Esophagus muscularis mucosa (tissue), 4 donors: ENCODE data around the gene MAP3K3. TPM values are rescaled to one million over a fixed set of nuclear protein-coding genes. Genes with fewer than 3 reads are reported as not detected.

Experiments
- DNase-seq: peaks from one replicate; pipeline ENCODE4 v3.0.0-alpha.2; 2017; ENCODE audit errors: extremely low spot score
- H3K27ac ChIP-seq, 4 donors: fragments of 200-600 bp; sonication (generic); replicated peaks in 1 of 4; 1 replicate in 3 of 4; 2 replicates in 1 of 4; pipeline ENCODE4 v1.5.1; 2016 to 2019; ENCODE audit warnings: mild to moderate bottlenecking in 1 of 4
- H3K27me3 ChIP-seq, 4 donors: fragments of 200-600 bp; sonication (generic); one replicate each; pipeline versions ENCODE4 v1.5.1 to v1.6.0; 2016 to 2019
- H3K36me3 ChIP-seq, 4 donors: fragments of 200-600 bp; sonication (generic); one replicate each; pipeline ENCODE4 v1.5.1; 2016 to 2019
- H3K4me1 ChIP-seq, 4 donors: fragments of 200-600 bp; sonication (generic); one replicate each; pipeline ENCODE4 v1.5.1; 2016 to 2019
- H3K4me3 ChIP-seq, 4 donors: fragments of 200-600 bp; sonication (generic); 1 replicate in 2 of 4; 2 replicates in 2 of 4; pipeline ENCODE4 v1.5.1; 2016 to 2019; ENCODE audit warnings: mild to moderate bottlenecking in 4 of 4, moderate library complexity in 1 of 4
- H3K9me3 ChIP-seq, 4 donors: fragments of 200-600 bp; sonication (generic); 1 replicate in 3 of 4; 2 replicates in 1 of 4; pipeline ENCODE4 v1.5.1; 2016 to 2019
- CTCF ChIP-seq, 3 experiments: fragments of 200-600 bp in 2 of 3; fragments of 450-650 bp in 1 of 3; sonication (generic) in 2 of 3; IDR thresholded peaks; one replicate each; pipeline ENCODE4 v1.5.1; 2017 to 2019; ENCODE audit warnings: antibody characterized with exemption in 3 of 3, mild to moderate bottlenecking in 2 of 3, moderate library complexity in 1 of 3
- EP300 ChIP-seq: sonication (generic); formaldehyde crosslinking; IDR thresholded peaks from one replicate; pipeline ENCODE4 v1.6.1; 2017; ENCODE audit warnings: antibody characterized with exemption
- POLR2A ChIP-seq: fragments of 450-650 bp; IDR thresholded peaks from one replicate; pipeline ENCODE4 v1.6.1; 2017; ENCODE audit warnings: antibody characterized with exemption, moderate library complexity, mild to moderate bottlenecking, low read depth
- POLR2AphosphoS5 ChIP-seq, 2 donors: sonication (generic); formaldehyde crosslinking; IDR thresholded peaks; one replicate each; pipeline ENCODE4 v1.6.1; 2017; ENCODE audit warnings: antibody characterized with exemption in 2 of 2
- WGBS: methylation state at CpG from one replicate; pipeline ENCODE4 v1.1.5; 2018; 5-methylcytosine and 5-hydroxymethylcytosine counted together
- intact Hi-C: fragments of 100-400 bp; cut with DNase I; formaldehyde crosslinking; loops from one replicate; pipeline ENCODE4 v1.15.1; 2023
- total RNA-seq, 4 donors: library from RNA; depleted of rRNA; stranded (reverse); fragments of >200 nt; gene quantifications; one replicate each; pipeline versions ENCODE4 v1.1.0 to v1.2.1, GENCODE V29; 2016

MAP3K3 gene
- total RNA-seq, 4 donors from 2014 or later: 67.7 to 132 (median 86.6) TPM

DNA sequence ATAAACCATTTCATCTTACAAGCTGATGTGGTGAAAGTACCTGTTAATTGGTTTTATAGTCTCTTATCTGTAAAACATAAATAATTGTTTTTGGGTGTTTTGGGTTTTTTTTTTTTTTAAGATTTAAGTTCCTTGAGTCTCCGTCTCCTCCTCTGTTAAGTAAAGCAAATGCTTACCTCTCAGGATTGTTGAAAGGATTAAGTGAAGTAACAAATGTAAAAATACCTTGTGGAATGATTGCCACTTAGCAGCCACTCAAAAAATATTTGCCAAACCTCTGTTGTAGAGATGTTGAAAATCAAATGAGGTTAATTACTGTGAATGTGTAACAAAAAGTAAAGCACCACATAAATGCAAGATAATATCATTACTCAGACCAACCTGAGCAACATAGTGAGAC, 58.5 kb downstream of the MAP3K3 start:
- H3K9me3 ChIP-seq: no peaks in the 10 kb centered on the region
- intact Hi-C loops: no loop called here
- no peaks in the 10 kb centered on the region for H3K27me3 ChIP-seq
- TF ChIP-seq POLR2A (no peak), EP300 (no peak), POLR2AphosphoS5 (IDR thresholded peaks at IDR 0.05) (no peak), CTCF (IDR thresholded peaks at IDR 0.05) (no peak)
- WGBS: 96% methylated on average over 1 of the region's 1 CpG
- peak overlapping the region in 1 of 4 donors; percentile 56 for H3K27ac ChIP-seq
- H3K4me3 ChIP-seq: no peak overlapping the region
- H3K36me3 ChIP-seq: peaks cover 18 to 69% (median 46%) of the 10 kb centered on the region in 4 donors
- no peak for DNase-seq
- H3K4me1 ChIP-seq: peaks cover 42 to 71% (median 64%) of the 10 kb centered on the region in 4 donors

GRCh38 chr17:63681530-63681929, 59.3 kb downstream of the MAP3K3 start:
- H3K4me3 ChIP-seq: no peak overlapping the region
- H3K27me3 ChIP-seq: no peaks in the 10 kb centered on the region
- no peak for DNase-seq
- TF ChIP-seq POLR2AphosphoS5 (IDR thresholded peaks at IDR 0.05): no peak
- no peak for TF ChIP-seq EP300
- no peak for TF ChIP-seq POLR2A
- no peak for TF ChIP-seq CTCF (IDR thresholded peaks at IDR 0.05)
- peaks cover 18 to 77% (median 47%) of the 10 kb centered on the region in 4 donors for H3K36me3 ChIP-seq
- H3K9me3 ChIP-seq: no peaks in the 10 kb centered on the region
- WGBS: 80% methylated on average over 8 of the region's 8 CpGs
- peak overlapping the region in 2 of 4 donors; percentile 53 to 56 for H3K27ac ChIP-seq
- intact Hi-C loops: no loop called here
- peaks cover 34 to 71% (median 64%) of the 10 kb centered on the region in 4 donors for H3K4me1 ChIP-seq

GRCh38 chr17:63682441-63682840, 60.2 kb downstream of the MAP3K3 start:
- DNase-seq: no peak
- Histone ChIP-seq H3K36me3 (peaks cover 18 to 75% (median 48%) of the 10 kb centered on the region in 4 donors), H3K27ac (no peak overlapping the region), H3K4me1 (peaks cover 28 to 65% (median 57%) of the 10 kb centered on the region in 4 donors), H3K27me3 (no peaks in the 10 kb centered on the region), H3K9me3 (no peaks in the 10 kb centered on the region), H3K4me3 (no peak overlapping the region)
- intact Hi-C loops: no loop called here
- no peak for TF ChIP-seq CTCF (IDR thresholded peaks at IDR 0.05)
- no peak for TF ChIP-seq EP300
- TF ChIP-seq POLR2A: no peak
- TF ChIP-seq POLR2AphosphoS5 (IDR thresholded peaks at IDR 0.05): no peak
- 100% methylated on average over 1 of the region's 1 CpG for WGBS

GRCh38 chr17:63682981-63683380, 60.8 kb downstream of the MAP3K3 start:
- Histone ChIP-seq H3K4me1 (peaks cover 28 to 65% (median 52%) of the 10 kb centered on the region in 4 donors), H3K9me3 (no peaks in the 10 kb centered on the region), H3K27ac (no peak overlapping the region), H3K4me3 (no peak overlapping the region), H3K27me3 (no peaks in the 10 kb centered on the region), H3K36me3 (peaks cover 18 to 73% (median 48%) of the 10 kb centered on the region in 4 donors)
- no peak for DNase-seq
- intact Hi-C loops: no loop called here
- TF ChIP-seq EP300: no peak

DNA sequence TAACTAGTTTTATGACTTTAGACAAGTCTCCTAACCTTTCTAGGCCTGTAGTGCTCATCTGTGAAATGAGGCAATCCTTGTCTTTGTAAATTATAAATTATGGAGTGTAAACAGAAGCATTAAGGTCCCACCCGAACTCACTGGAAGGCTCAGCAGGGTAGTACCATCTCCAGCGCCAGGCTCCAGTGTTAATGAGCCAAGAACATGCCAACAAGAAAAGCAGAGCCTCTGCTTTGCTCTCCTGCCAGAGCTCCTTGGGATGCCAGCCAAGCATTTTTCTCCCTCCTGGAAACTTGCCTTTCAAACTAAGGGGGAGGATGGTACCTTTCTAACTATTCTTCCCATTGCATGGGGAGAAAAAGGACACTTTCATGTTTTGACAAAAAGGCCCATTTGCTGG, 62.8 kb downstream of the MAP3K3 start:
- no peaks in the 10 kb centered on the region for H3K9me3 ChIP-seq
- no peak overlapping the region for H3K4me3 ChIP-seq
- H3K27me3 ChIP-seq: no peaks in the 10 kb centered on the region
- TF ChIP-seq POLR2AphosphoS5 (IDR thresholded peaks at IDR 0.05) (peak; percentile 33 to 49), EP300 (no peak)
- H3K4me1 ChIP-seq: peaks cover 28 to 57% (median 49%) of the 10 kb centered on the region in 4 donors
- peaks cover 36 to 83% (median 59%) of the 10 kb centered on the region in 4 donors for H3K36me3 ChIP-seq
- WGBS: 45% methylated on average over 2 of the region's 2 CpGs
- DNase-seq: no peak
- peak overlapping the region; percentile 28 to 54 (median 42) for H3K27ac ChIP-seq
- intact Hi-C loops: no loop called here

GRCh38 chr17:63685578-63685977, 63.4 kb downstream of the MAP3K3 start:
- WGBS: 59% methylated on average over 3 of the region's 3 CpGs
- H3K9me3 ChIP-seq: no peaks in the 10 kb centered on the region
- peaks cover 28 to 56% (median 44%) of the 10 kb centered on the region in 4 donors for H3K4me1 ChIP-seq
- peaks cover 41 to 88% (median 65%) of the 10 kb centered on the region in 4 donors for H3K36me3 ChIP-seq
- H3K27me3 ChIP-seq: no peaks in the 10 kb centered on the region
- H3K27ac ChIP-seq: peak overlapping the region in 3 of 4 donors; percentile 40 to 54 (median 45)
- intact Hi-C loops: no loop called here
- no peak overlapping the region for H3K4me3 ChIP-seq
- no peak for TF ChIP-seq POLR2A
- no peak for TF ChIP-seq EP300
- no peak for TF ChIP-seq CTCF (IDR thresholded peaks at IDR 0.05)
- no peak for TF ChIP-seq POLR2AphosphoS5 (IDR thresholded peaks at IDR 0.05)
- no peak for DNase-seq
